K562 (cell line): ENCODE measurements around the gene GLP2R. TPM values are rescaled to one million over a fixed set of nuclear protein-coding genes. Genes with fewer than 3 reads are reported as not detected.

Experiments used
- ATAC-seq: fragments of 200-7000 bp; cut with Tn5 transposase; 3 replicates; pipeline ENCODE4 v1.9.1; 2020; ENCODE audit warnings: moderate library complexity
- BruUV-seq: library from RNA; stranded (reverse); fragments of 400-500 nt; replicated peaks from 2 replicates; lab custom pipeline; 2021; lab: Mats Ljungman, UMichigan
- CTCF ChIA-PET: fragments of 300-600 bp; formaldehyde crosslinking; extraction: SDS; loops from one replicate; lab custom pipeline; 2021; ENCODE audit warnings: low intra/inter-chr PET ratio; lab: Yijun Ruan, JAX
- POLR2A ChIA-PET: fragments of 300-600, 350-650 bp; sonication (Branson Sonifier 250); formaldehyde crosslinking; extraction: SDS; loops from one replicate; lab custom pipeline; 2021; ENCODE audit warnings: antibody characterized with exemption, inconsistent platforms; lab: Yijun Ruan, JAX
- DNase-seq, 4 experiments: peaks; one replicate each; pipeline versions ENCODE4 v3.0.0 to v3.0.0-alpha.2; 2011 to 2018; ENCODE audit warnings: low spot score in 3 of 4, mixed read lengths in 3 of 4; ENCODE audit errors: extremely low read depth in 1 of 4
- FAIRE-seq: peaks from 2 replicates; lab custom pipeline; 2011; peaks lifted over from hg19 to GRCh38; lab: Jason Lieb, UNC
- H2AFZ ChIP-seq: 2 replicates; pipeline ENCODE4 v1.6.0; 2011; ENCODE audit warnings: low read depth, low read length, control low read depth, inconsistent platforms
- H3K27ac ChIP-seq: fragments of 200-600 bp; 3 replicates; pipeline ENCODE4 v1.8.0; 2011; ENCODE audit warnings: low read depth, mild to moderate bottlenecking, control low read depth, inconsistent platforms, low read length, moderate library complexity, mixed read lengths; ENCODE audit errors: extremely low read depth
- H3K27me3 ChIP-seq, 2 experiments: fragments of 300-600 bp in 1 of 2; 2 replicates in 1 of 2; 3 replicates in 1 of 2; pipeline versions ENCODE4 v1.6.0 to v1.8.0; 2011; ENCODE audit warnings: inconsistent platforms in 2 of 2, low read length in 2 of 2, mild to moderate bottlenecking in 1 of 2, mixed read lengths in 1 of 2, moderate library complexity in 1 of 2; ENCODE audit not compliant: control insufficient read depth in 2 of 2, insufficient read depth in 2 of 2
- H3K36me3 ChIP-seq: fragments of 300-600 bp; 3 replicates; pipeline ENCODE4 v1.8.0; 2011; ENCODE audit warnings: mild to moderate bottlenecking, low read length, inconsistent platforms; ENCODE audit not compliant: control insufficient read depth, insufficient read depth
- H3K4me1 ChIP-seq, 2 experiments: fragments of 200-600 bp in 1 of 2; replicated peaks in 1 of 2; 2 replicates in 1 of 2; 3 replicates in 1 of 2; pipeline versions ENCODE4 v1.5.1 to v1.8.0; 2011; ENCODE audit warnings: inconsistent platforms in 2 of 2, low read length in 2 of 2, mild to moderate bottlenecking in 1 of 2, mixed read lengths in 1 of 2, moderate library complexity in 1 of 2; ENCODE audit not compliant: control insufficient read depth in 2 of 2, insufficient read depth in 2 of 2
- H3K4me2 ChIP-seq: 2 replicates; pipeline ENCODE4 v1.6.1; 2011; ENCODE audit warnings: low read length, control low read depth, inconsistent platforms, mixed read lengths; ENCODE audit not compliant: insufficient read depth
- H3K4me3 ChIP-seq: fragments of 200-600 bp; sonication (generic), shearing (Covaris generic); 2 replicates; pipeline ENCODE4 v1.5.1; 2016; ENCODE audit warnings: control low read depth, inconsistent platforms
- H3K79me2 ChIP-seq: fragments of 200-600 bp; 3 replicates; pipeline ENCODE4 v1.8.0; 2011; ENCODE audit warnings: low read length, inconsistent platforms; ENCODE audit not compliant: control insufficient read depth, insufficient read depth
- H3K9ac ChIP-seq, 2 experiments: 2 replicates each; pipeline versions ENCODE4 v1.6.0 to v1.6.1; 2011; ENCODE audit warnings: low read depth in 2 of 2, low read length in 2 of 2, control low read depth in 1 of 2, inconsistent platforms in 1 of 2, mild to moderate bottlenecking in 1 of 2, mixed read lengths in 1 of 2; ENCODE audit not compliant: insufficient read depth in 1 of 2
- H3K9me1 ChIP-seq: one replicate; pipeline ENCODE4 v1.6.0; 2011; ENCODE audit warnings: inconsistent platforms, mild to moderate bottlenecking, low read length, moderate library complexity; ENCODE audit not compliant: control insufficient read depth, insufficient read depth
- H3K9me3 ChIP-seq: replicated peaks from 2 replicates; pipeline ENCODE4 v1.5.1; 2011; ENCODE audit warnings: low read depth, low read length, inconsistent platforms; ENCODE audit not compliant: control insufficient read depth, insufficient read depth
- H4K20me1 ChIP-seq: replicated peaks from 2 replicates; pipeline ENCODE4 v1.6.1; 2011; ENCODE audit warnings: low read length, inconsistent platforms, mixed read lengths; ENCODE audit not compliant: control insufficient read depth, insufficient read depth
- ARNT ChIP-seq, 2 experiments: fragments of 450-650 bp; IDR thresholded peaks; 2 replicates each; pipeline ENCODE4 v1.6.1; 2016; ENCODE audit warnings: mild to moderate bottlenecking in 1 of 2
- DMBX1 ChIP-seq: fragments of 250-450 bp; sonication (Bioruptor Pico); IDR thresholded peaks from 2 replicates; pipeline ENCODE4 v1.8.0; 2022; ENCODE audit warnings: inconsistent platforms, mild to moderate bottlenecking, moderate library complexity, borderline replicate concordance
- FOXM1 ChIP-seq, 2 experiments: fragments of 450-650 bp in 1 of 2; sonication (generic) in 1 of 2; formaldehyde crosslinking in 1 of 2; IDR thresholded peaks; 2 replicates each; pipeline versions ENCODE4 v1.6.1 to v1.9.0; 2017 to 2022; ENCODE audit warnings: low read depth in 2 of 2, mild to moderate bottlenecking in 2 of 2, missing genetic modification reagents in 1 of 2, moderate library complexity in 1 of 2
- GATAD2A ChIP-seq: fragments of 450-650 bp; IDR thresholded peaks from 2 replicates; pipeline ENCODE4 v1.6.1; 2017
- MEF2A ChIP-seq: IDR thresholded peaks from 2 replicates; pipeline ENCODE4 v1.6.1; 2011; ENCODE audit warnings: low read depth, mild to moderate bottlenecking, low read length, moderate library complexity; ENCODE audit not compliant: control insufficient read depth
- MIER1 ChIP-seq: fragments of 450-650 bp; IDR thresholded peaks from 2 replicates; pipeline ENCODE4 v1.6.1; 2016; ENCODE audit warnings: antibody characterized with exemption, mild to moderate bottlenecking, low read depth
- NCOA4 ChIP-seq: fragments of 450-650 bp; IDR thresholded peaks from 2 replicates; pipeline ENCODE4 v1.6.1; 2018; ENCODE audit warnings: mild to moderate bottlenecking; ENCODE audit not compliant: partially characterized antibody
- SETDB1 ChIP-seq: IDR thresholded peaks from one replicate; pipeline ENCODE4 v1.6.1; 2012; ENCODE audit warnings: low read length, control low read depth, inconsistent platforms
- TCFL5 ChIP-seq: fragments of 250-450 bp; sonication (Bioruptor Pico); conservative IDR thresholded peaks from 2 replicates; pipeline ENCODE4 v1.6.1; 2021; ENCODE audit warnings: mild to moderate bottlenecking, moderate library complexity, matching md5 sums
- ZKSCAN8 ChIP-seq: fragments of 200-800 bp; sonication (Bioruptor generic); IDR thresholded peaks from 2 replicates; pipeline ENCODE4 v1.6.1; 2016; ENCODE audit warnings: missing genetic modification characterization, missing compliant biosample characterization
- ZNF224 ChIP-seq: sonication (generic); formaldehyde crosslinking; IDR thresholded peaks from 2 replicates; pipeline ENCODE4 v1.8.0; 2022; ENCODE audit warnings: mild to moderate bottlenecking, missing genetic modification reagents
- ZNF263 ChIP-seq: sonication (generic); formaldehyde crosslinking; IDR thresholded peaks from 2 replicates; pipeline ENCODE4 v1.8.0; 2022; ENCODE audit warnings: mild to moderate bottlenecking, missing genetic modification reagents, borderline replicate concordance
- ZNF324 ChIP-seq: fragments of 250-450 bp; sonication (Bioruptor Pico); IDR thresholded peaks from 2 replicates; pipeline ENCODE4 v1.4.0; 2020; ENCODE audit warnings: mild to moderate bottlenecking
- ZNF584 ChIP-seq: fragments of 200-800 bp; sonication (Bioruptor generic); IDR thresholded peaks from 2 replicates; pipeline ENCODE4 v1.6.1; 2016; ENCODE audit warnings: low read depth, mild to moderate bottlenecking, missing genetic modification characterization, missing compliant biosample characterization
- ZZZ3 ChIP-seq: fragments of 450-650 bp; IDR thresholded peaks from 2 replicates; pipeline ENCODE4 v1.6.1; 2016; ENCODE audit warnings: antibody characterized with exemption, mild to moderate bottlenecking, moderate library complexity
- WGBS: fragments of 100-300 bp; shearing (Covaris generic); methylation state at CpG from one replicate; pipeline ENCODE4 v1.1.6; 2016; ENCODE audit warnings: low coverage, mixed read lengths; ENCODE audit not compliant: insufficient coverage; ENCODE audit errors: missing lambda C conversion rate; 5-methylcytosine and 5-hydroxymethylcytosine counted together
- in situ Hi-C: fragments of 300-500 bp; cut with MboI; formaldehyde crosslinking; loops from 4 replicates; pipeline ENCODE4 v1.15.0; 2018; ENCODE audit warnings: inconsistent platforms, mixed read lengths
- intact Hi-C: fragments of 100-400 bp; cut with micrococcal nuclease; formaldehyde crosslinking; loops from 2 replicates; pipeline ENCODE4 v1.14.2; 2022
- polyA plus RNA-seq, 8 experiments: library from polyadenylated mRNA; depleted of rRNA in 4 of 8; stranded (reverse) in 5 of 8; unstranded in 3 of 8; fragments of >200 nt; fragmentation: Nextera tagmentation in 2 of 8; fragmentation: Illumina TruSeq in 1 of 8; extraction: Ambion mirVana in 2 of 8; extraction: Trizol in 1 of 8; gene quantifications; 2 replicates each; pipeline versions ENCODE4 v1.2.1 to v1.2.3, GENCODE V29; 2011 to 2014; ENCODE audit warnings: inconsistent platforms in 1 of 8, missing spikeins in 1 of 8
- total RNA-seq, 7 experiments: library from RNA; depleted of rRNA in 6 of 7; stranded (reverse); fragments of >200 nt in 6 of 7; fragmentation: Illumina TruSeq in 2 of 7; extraction: Trizol in 2 of 7; gene quantifications; 2 replicates each; pipeline versions ENCODE4 v1.2.1 to v1.2.3, GENCODE V29; 2011 to 2021; ENCODE audit warnings: low replicate concordance in 1 of 7
- TF ChIP-seq, protein P1 (sequence below): fragments of 450-650 bp; formaldehyde crosslinking; IDR thresholded peaks from 2 replicates; pipeline ENCODE4 v1.4.0; 2022; ENCODE audit warnings: missing genetic modification characterization
- TF ChIP-seq, protein P2 (sequence below): sonication (generic); formaldehyde crosslinking; IDR thresholded peaks from 2 replicates; pipeline ENCODE4 v1.8.0; 2023; ENCODE audit warnings: mild to moderate bottlenecking, missing genetic modification reagents
- TF ChIP-seq, protein P3 (sequence below): fragments of 250-450 bp; sonication (Bioruptor Pico); IDR thresholded peaks from 2 replicates; pipeline ENCODE4 v1.6.1; 2021; ENCODE audit warnings: mild to moderate bottlenecking
- TF ChIP-seq, protein P4 (sequence below): IDR thresholded peaks from 2 replicates; pipeline ENCODE4 v1.6.1; 2014; ENCODE audit warnings: antibody characterized with exemption

Gene GLP2R
- total and polyA plus RNA-seq, 9 of the 15 experiments (the other 6 are each of a cell fraction or from before 2014, with no cell fraction given), result not detected

DNA sequence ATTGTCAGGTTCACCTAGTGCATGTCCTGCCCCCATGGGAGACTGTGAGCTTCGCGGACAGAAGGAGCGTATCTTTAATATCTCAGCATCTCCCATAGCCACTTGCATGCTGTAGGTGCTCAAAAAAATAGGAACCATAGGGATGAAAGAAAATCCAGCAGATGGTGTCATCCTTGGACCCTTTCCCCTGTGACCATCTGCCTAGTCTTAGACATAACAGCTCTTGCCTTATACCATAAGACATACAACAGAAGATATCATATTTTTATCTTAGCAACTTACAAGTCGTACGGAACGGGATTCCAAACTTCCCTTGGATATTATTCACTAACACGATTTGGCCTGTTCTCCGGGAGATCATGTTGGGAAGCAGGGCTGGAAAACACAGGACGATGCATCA, 48.8 kb upstream of the GLP2R start:
- no peak overlapping the region for H3K4me2 ChIP-seq
- H3K36me3 ChIP-seq, result no peaks in the 10 kb centered on the region
- FAIRE-seq (no peak), DNase-seq (no peak), ATAC-seq (no peak)
- in situ Hi-C loops (no loop called here), intact Hi-C loops (no loop called here)
- no peaks in the 10 kb centered on the region for H3K4me1 ChIP-seq
- TF ChIP-seq FOXM1 (IDR thresholded peaks at IDR 0.05; ENCODE audit: low read depth) (no peak), FOXM1 (CRISPR knock-in tag; IDR thresholded peaks at IDR 0.05; ENCODE audit: low read depth) (no peak), ZNF584 (CRISPR knock-in tag) (no peak), MIER1 (no peak), ZZZ3 (no peak), ZNF263 (CRISPR knock-in tag) (no peak), ZNF224 (CRISPR knock-in tag) (no peak), DMBX1 (no peak), NCOA4 (no peak), ZNF324 (CRISPR knock-in tag) (no peak), MEF2A (no peak), SETDB1 (no peak), ZKSCAN8 (CRISPR knock-in tag) (no peak), GATAD2A (no peak), TCFL5 (CRISPR knock-in tag) (no peak), ARNT (IDR thresholded peaks at IDR 0.05) (no peak)
- TF ChIP-seq, protein P1, sequence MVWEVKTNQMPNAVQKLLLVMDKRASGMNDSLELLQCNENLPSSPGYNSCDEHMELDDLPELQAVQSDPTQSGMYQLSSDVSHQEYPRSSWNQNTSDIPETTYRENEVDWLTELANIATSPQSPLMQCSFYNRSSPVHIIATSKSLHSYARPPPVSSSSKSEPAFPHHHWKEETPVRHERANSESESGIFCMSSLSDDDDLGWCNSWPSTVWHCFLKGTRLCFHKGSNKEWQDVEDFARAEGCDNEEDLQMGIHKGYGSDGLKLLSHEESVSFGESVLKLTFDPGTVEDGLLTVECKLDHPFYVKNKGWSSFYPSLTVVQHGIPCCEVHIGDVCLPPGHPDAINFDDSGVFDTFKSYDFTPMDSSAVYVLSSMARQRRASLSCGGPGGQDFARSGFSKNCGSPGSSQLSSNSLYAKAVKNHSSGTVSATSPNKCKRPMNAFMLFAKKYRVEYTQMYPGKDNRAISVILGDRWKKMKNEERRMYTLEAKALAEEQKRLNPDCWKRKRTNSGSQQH (CRISPR knock-in tag), result no peak
- TF ChIP-seq, protein P2, sequence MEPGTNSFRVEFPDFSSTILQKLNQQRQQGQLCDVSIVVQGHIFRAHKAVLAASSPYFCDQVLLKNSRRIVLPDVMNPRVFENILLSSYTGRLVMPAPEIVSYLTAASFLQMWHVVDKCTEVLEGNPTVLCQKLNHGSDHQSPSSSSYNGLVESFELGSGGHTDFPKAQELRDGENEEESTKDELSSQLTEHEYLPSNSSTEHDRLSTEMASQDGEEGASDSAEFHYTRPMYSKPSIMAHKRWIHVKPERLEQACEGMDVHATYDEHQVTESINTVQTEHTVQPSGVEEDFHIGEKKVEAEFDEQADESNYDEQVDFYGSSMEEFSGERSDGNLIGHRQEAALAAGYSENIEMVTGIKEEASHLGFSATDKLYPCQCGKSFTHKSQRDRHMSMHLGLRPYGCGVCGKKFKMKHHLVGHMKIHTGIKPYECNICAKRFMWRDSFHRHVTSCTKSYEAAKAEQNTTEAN (CRISPR knock-in tag), result no peak
- TF ChIP-seq, protein P3, sequence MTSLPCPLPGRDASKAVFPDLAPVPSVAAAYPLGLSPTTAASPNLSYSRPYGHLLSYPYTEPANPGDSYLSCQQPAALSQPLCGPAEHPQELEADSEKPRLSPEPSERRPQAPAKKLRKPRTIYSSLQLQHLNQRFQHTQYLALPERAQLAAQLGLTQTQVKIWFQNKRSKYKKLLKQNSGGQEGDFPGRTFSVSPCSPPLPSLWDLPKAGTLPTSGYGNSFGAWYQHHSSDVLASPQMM (CRISPR knock-in tag), result no peak
- TF ChIP-seq, protein P4, sequence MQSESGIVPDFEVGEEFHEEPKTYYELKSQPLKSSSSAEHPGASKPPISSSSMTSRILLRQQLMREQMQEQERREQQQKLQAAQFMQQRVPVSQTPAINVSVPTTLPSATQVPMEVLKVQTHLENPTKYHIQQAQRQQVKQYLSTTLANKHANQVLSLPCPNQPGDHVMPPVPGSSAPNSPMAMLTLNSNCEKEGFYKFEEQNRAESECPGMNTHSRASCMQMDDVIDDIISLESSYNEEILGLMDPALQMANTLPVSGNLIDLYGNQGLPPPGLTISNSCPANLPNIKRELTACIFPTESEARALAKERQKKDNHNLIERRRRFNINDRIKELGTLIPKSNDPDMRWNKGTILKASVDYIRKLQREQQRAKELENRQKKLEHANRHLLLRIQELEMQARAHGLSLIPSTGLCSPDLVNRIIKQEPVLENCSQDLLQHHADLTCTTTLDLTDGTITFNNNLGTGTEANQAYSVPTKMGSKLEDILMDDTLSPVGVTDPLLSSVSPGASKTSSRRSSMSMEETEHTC, result no peak
- no peak overlapping the region for H3K4me3 ChIP-seq
- no peaks in the 10 kb centered on the region for H3K9me3 ChIP-seq
- H4K20me1 ChIP-seq, result no peaks in the 10 kb centered on the region
- no peak overlapping the region for H3K27ac ChIP-seq
- H3K27me3 ChIP-seq, result no peaks in the 10 kb centered on the region; a peak in 1 of 5 replicates
- no peak overlapping the region for H2AFZ ChIP-seq
- ChIA-PET POLR2A (no interaction called here), CTCF (no interaction called here)
- 2% methylated on average over 9 of the region's 9 CpGs for WGBS
- no peaks in the 10 kb centered on the region for H3K79me2 ChIP-seq
- H3K9ac ChIP-seq, result no peak overlapping the region
- no TSS peak for BruUV-seq
- no peaks in the 10 kb centered on the region for H3K9me1 ChIP-seq
